H1 (cell line): ENCODE results near the gene PPID. TPM values are rescaled to one million over a fixed set of nuclear protein-coding genes. Genes with fewer than 3 reads are reported as not detected.

Source experiments
- ASH2L ChIP-seq: fragments of 200-600, 300-600 bp; sonication (generic); IDR thresholded peaks from one replicate; pipeline ENCODE4 v1.7.1; 2017; ENCODE audit warnings: low read length
- E2F6 ChIP-seq: IDR thresholded peaks from 2 replicates; pipeline ENCODE4 v1.6.1; 2012; ENCODE audit warnings: inconsistent platforms
- GABPA ChIP-seq: IDR thresholded peaks from 2 replicates; pipeline ENCODE4 v1.6.1; 2011; ENCODE audit warnings: mild to moderate bottlenecking, low read length, moderate library complexity, borderline replicate concordance; ENCODE audit not compliant: insufficient read depth
- RBBP5 ChIP-seq: IDR thresholded peaks from 2 replicates; pipeline ENCODE4 v1.7.1; 2012; ENCODE audit warnings: low read depth, mild to moderate bottlenecking, inconsistent platforms, low read length, moderate library complexity, borderline replicate concordance
- SAP30 ChIP-seq: fragments of 300-600 bp; sonication (generic); IDR thresholded peaks from 2 replicates; pipeline ENCODE4 v1.7.1; 2012; ENCODE audit warnings: low read length, moderate library complexity, mild to moderate bottlenecking, inconsistent platforms; ENCODE audit not compliant: insufficient read depth, insufficient replicate concordance
- SIRT6 ChIP-seq: IDR thresholded peaks from one replicate; pipeline ENCODE4 v1.7.1; 2012; ENCODE audit warnings: low read length, inconsistent platforms
- SP2 ChIP-seq: IDR thresholded peaks from 2 replicates; pipeline ENCODE4 v1.6.1; 2012; ENCODE audit warnings: mild to moderate bottlenecking, low read length, inconsistent platforms
- SP4 ChIP-seq: IDR thresholded peaks from 2 replicates; pipeline ENCODE4 v1.6.1; 2012; ENCODE audit warnings: low read length, inconsistent platforms
- SRF ChIP-seq: IDR thresholded peaks from 2 replicates; pipeline ENCODE4 v1.6.1; 2011; ENCODE audit warnings: mild to moderate bottlenecking, low read depth, low read length, moderate library complexity
- TAF1 ChIP-seq: IDR thresholded peaks from 2 replicates; pipeline ENCODE4 v1.6.1; 2011; ENCODE audit warnings: mild to moderate bottlenecking, low read depth, low read length
- polyA plus RNA-seq, 7 experiments: library from polyadenylated mRNA; depleted of rRNA in 3 of 7; stranded (reverse) in 5 of 7; unstranded in 2 of 7; fragments of >200 nt in 5 of 7; fragments of 200-250 nt in 2 of 7; gene quantifications; 1 replicate in 5 of 7; 2 replicates in 1 of 7; 4 replicates in 1 of 7; pipeline versions ENCODE4 v1.2.1 to v1.2.3, GENCODE V29; 2011 to 2013; ENCODE audit warnings: missing spikeins in 2 of 7, mixed read lengths in 2 of 7
- total RNA-seq: library from RNA; stranded (reverse); fragmentation: NEBNext Ultra II Directional; extraction: Animal tissue kit (Norgen Biotek cat#: 25700); gene quantifications from 2 replicates; pipeline ENCODE4 v1.2.1, GENCODE V29; 2021

The PPID gene
- total and polyA plus RNA-seq, 2 of the 8 experiments (the other 6 are each of a cell fraction or from before 2014, with no cell fraction given) = 20.2 to 53.2 TPM

DNA sequence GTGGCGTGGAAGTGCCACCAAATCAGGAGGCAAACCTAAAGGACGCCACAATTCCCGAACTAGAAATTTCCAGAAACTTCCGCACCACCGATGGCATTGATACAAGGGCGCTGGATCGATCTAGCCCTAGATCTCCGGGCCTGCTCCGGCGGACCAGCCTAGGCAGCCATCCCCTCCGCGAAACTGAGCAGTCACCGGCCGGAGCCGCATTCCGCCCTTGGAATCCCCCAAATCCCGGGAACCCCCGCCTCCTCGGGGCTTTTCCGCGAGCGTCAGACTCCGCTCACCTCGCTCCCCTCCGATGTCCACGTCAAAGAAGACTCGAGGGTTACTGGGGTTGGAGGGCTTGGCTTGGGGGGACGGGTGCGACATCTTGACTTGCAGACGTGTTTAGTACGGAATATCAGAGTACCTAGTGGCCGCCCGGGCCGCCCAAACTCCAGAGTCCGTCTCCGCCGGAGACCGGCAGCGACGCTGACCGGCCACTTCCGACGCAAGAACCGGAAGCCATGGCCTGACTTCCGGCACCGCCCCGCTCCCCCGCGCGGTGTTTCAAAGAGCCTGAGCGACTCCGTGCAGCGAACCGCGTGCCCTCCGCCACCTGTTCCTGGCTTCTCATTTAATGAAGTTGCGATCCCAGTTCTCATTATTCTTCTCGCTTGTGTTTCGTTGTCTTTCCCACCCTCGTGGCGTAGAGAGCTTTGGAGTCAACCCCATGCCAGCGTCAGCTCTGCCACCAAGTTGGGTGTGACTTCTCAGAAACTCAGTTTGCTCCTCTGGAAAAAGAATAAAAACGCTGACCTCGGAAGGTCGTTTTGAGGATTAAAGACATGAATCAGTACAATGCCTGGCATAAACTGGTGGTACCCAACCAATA is at the start of gene PPID (continued):
- TF ChIP-seq SIRT6 = no peak
- TF ChIP-seq GABPA = peak; percentile 94
- TF ChIP-seq SAP30 = no peak
- 0 out of 2 replicates have a peak, but pooled peaks have one; percentile 35 for TF ChIP-seq SP4
- peak; percentile 84 for TF ChIP-seq TAF1
- TF ChIP-seq ASH2L = peak; percentile 98
- TF ChIP-seq SP2 = no peak
- TF ChIP-seq E2F6 = peak; percentile 94
- TF ChIP-seq SRF = no peak
- TF ChIP-seq RBBP5 = peak; percentile 80; the same call in 1 of the 2 replicates
